Thyroid gland (tissue), 4 donors: ENCODE measurements around the gene STXBP3.

Source experiments
- CTCF ChIP-seq, 6 experiments: fragments of 200-600 bp in 3 of 6; fragments of 450-650 bp in 3 of 6; sonication (generic) in 3 of 6; IDR thresholded peaks; one replicate each; pipeline ENCODE4 v1.5.1; 2016 to 2019; ENCODE audit warnings: antibody characterized with exemption in 6 of 6, mild to moderate bottlenecking in 2 of 6, inconsistent platforms in 1 of 6, moderate library complexity in 1 of 6
- POLR2A ChIP-seq, 2 donors: fragments of 450-650 bp; IDR thresholded peaks; one replicate each; pipeline ENCODE4 v1.6.1; 2017; ENCODE audit warnings: antibody characterized with exemption in 2 of 2, mild to moderate bottlenecking in 2 of 2, moderate library complexity in 1 of 2

GRCh38 chr1:108845446-108845845 is 99.0 kb downstream of the STXBP3 start:
- TF ChIP-seq CTCF (IDR thresholded peaks at IDR 0.05) (no peak), POLR2A (IDR thresholded peaks at IDR 0.05) (no peak)
